Pons (tissue), 1 donor: ENCODE measurements around the gene RGL3.
A peak's percentile ranks its signal among the peaks of the same experiment; 100 is the strongest.
"Not testable (repeated sequence)": the region's sequence is repeated elsewhere in the genome, so short reads cannot be mapped to it uniquely, and the experiment has no call there.

Source experiments
- DNase-seq: peaks from one replicate; pipeline ENCODE4 v3.0.0-alpha.2; 2016; ENCODE audit warnings: low spot score

RGL3 gene

DNA sequence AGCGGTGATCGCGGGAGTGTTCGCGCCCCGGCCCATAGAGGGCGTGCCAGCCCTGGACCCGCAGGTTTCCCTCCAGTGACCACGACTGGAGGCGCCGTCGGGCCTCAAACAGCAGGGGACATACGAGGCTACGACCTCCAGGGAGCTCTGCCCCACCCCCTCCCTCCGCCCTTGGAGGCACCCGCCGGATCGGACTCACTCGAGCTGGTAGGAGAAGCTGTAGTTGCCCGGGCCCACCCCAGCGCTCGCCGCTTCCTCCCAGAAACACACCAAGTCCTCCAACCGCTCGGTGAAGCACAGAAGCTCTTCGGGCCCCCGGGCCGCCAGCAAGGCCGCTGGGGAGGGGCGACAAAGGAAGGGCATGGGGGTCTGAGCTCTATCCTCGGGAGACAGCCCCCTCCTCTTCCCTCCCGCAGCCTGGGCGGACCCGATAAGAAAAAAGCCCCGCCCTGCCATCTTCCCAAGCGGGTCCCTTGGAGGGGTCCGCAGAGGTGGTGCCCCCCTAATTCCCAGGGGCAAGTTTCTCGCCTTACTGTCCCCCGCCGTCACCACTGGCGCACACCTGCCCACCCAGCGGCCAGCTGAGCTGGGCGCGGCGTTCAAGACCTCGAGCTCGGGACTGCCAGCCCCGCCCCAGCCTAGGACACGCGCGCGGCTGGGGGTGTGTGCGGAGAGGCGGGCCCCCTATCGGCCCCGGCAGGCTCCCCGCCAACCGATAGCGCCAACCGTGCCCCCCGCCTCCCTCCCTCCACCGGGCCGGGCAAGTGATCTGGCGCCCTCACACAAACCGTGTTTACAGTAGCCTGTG is 36.0 kb downstream of the RGL3 start:
- no peak for DNase-seq

GRCh38 chr19:11380653-11381537 is 38.2 kb downstream of the RGL3 start:
- DNase-seq, result peak; percentile 97

GRCh38 chr19:11379857-11380350 is 39.2 kb downstream of the RGL3 start:
- no peak for DNase-seq

DNA sequence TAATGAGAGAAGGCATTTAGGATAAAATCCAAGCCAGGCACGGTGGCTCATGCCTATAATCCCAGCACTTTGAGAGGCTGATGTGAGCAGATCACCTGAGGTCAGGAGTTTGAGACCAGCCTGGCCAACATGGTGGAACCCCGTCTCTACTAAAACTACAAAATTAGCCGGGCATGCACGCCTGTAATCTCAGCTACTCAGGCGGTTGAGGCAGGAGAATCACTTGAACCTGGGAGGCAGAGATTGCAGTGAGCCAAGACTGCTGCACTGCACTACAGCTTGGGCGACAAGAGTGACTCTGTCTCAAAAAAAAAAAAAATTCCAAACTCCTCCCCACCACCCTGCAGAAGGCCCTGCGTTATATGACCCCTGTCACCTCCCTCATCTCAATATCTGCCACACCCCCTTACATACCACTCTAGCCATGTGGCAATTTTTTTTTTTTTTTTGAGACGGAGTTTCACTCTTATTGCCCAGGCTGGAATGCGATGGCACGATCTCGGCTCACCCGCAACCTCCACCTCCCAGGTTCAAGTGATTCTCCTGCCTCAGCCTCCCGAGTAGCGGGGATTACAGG is 39.8 kb downstream of the RGL3 start:
- not testable (repeated sequence) for DNase-seq

- DNase-seq, result no peak
These were observed 40.6 kb downstream of the RGL3 start for GRCh38 chr19:11378319-11379189.

- DNase-seq, result no peak
These were observed 41.4 kb downstream of the RGL3 start for GRCh38 chr19:11377756-11378155.

GRCh38 chr19:11377237-11377636 is 41.9 kb downstream of the RGL3 start:
- peak; percentile 69 for DNase-seq

DNA sequence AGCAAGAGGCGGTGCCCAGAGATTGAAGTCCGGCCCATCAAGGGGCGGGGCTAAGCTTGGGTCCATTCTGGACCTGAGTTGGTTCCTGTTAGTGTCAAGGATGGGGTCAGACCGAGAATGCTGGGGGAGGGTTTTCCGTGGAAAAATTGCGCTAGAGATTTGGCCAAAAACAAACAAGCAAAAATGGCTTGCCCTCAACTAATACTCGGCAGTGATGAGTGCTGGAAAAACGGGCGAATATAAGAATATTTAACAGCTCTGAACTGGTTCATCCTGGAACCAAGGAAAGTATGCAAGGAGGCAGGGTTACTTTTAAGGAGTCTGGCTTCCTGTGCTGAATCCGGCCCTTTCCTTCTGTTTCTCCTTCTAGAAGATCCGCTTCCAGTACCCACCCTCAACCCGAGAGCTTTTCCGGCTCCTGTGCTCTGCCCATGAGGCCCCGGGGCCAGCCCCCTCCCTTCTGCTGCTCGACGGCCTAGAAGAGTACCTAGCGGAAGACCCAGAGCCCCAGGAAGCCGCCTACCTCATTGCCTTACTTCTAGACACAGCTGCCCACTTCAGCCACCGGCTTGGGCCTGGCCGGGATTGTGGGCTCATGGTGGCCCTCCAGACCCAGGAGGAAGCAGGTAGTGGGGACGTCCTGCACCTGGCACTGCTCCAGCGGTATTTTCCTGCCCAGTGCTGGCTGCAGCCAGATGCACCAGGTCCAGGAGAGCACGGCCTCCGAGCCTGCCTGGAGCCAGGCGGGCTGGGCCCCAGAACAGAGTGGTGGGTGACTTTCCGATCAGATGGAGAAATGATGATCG is 43.8 kb downstream of the RGL3 start:
- DNase-seq, result no peak

DNA sequence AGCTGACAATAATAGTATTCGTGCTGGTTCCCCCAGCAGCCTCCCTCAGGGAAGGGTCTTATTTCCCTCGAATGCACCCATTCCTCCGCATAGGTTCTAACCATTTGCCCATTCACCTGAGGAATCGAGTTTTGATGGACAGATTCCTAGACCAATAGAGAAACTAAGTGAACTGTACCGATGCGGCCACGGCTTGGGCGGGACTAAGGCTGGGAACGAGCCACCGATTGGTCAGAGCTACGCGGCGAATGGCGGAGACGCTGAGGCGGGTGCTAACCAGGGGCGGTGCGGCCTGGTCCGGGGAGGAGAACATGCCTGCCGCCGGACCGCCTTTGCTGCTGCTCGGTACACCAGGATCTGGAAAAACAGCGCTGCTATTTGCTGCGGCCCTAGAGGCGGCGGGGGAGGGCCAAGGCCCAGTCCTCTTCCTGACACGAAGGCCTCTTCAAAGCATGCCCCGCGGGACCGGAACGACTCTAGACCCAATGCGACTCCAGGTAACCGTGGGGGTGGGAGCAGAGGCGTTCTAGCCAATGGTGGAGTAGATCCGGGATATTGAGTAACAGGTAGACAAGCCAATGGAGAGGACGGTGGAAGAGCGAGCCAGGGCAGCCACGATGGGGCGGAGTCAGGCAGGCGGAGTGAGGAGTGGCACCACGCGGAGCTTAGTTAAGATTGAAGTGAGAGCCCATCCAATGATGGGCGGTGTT is 44.5 kb downstream of the RGL3 start, which contains the start of gene SWSAP1:
Gene SWSAP1, plus strand, starts transcription at position 234 of the 710 bp plus-strand sequence. Its CDS starts 15 bp downstream, at position 249.
- peak; percentile 100 for DNase-seq

DNA sequence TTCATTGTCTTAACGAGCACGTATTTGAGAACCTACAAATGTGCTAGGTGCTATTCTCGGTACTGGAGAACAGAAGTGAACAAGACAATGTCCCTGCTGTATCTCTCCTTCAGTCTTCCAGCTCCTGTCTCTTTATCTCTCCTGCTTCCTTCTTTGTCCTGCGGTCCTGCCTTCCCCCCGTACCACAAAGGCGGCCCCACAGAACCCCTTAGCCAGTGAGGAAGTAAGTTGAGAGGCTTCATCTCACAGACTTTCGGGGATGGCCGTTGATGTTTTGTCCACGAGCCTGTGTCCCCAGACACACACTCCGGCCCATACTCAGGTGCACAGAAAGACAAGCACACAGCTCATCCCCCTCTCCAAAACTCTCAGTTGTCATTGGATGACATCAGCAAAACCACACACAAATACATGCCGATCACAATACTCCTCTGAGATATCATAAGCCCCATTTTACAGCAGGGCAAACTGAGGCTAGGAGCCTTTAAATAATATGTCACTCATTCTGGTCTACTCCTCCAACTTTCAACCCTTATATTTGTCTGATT is 45.2 kb downstream of the RGL3 start:
- DNase-seq, result no peak

- DNase-seq, result peak; percentile 60
These were observed 45.8 kb downstream of the RGL3 start for GRCh38 chr19:11373166-11373884.

GRCh38 chr19:11370744-11371143 is 48.4 kb downstream of the RGL3 start:
- DNase-seq, result no peak

DNA sequence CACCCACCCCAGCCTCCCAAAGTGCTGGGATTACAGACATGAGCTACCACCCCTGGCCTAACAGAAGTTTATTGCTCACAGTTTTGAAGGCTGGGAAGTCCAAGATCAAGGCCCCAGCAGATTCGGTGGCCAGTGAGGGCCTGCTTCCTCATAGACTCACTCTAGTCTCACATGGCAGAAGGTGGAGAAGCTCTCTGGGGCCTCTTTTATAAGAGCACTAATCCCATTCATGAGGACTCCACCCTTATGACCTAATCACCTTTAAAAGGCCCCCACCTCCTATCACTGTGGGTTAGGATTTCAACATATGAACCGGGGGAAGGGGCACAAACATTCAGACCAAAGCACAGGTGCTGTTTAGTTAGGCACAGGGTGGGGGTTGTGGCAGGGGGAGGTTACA is 51.6 kb downstream of the RGL3 start:
- no peak for DNase-seq

DNA sequence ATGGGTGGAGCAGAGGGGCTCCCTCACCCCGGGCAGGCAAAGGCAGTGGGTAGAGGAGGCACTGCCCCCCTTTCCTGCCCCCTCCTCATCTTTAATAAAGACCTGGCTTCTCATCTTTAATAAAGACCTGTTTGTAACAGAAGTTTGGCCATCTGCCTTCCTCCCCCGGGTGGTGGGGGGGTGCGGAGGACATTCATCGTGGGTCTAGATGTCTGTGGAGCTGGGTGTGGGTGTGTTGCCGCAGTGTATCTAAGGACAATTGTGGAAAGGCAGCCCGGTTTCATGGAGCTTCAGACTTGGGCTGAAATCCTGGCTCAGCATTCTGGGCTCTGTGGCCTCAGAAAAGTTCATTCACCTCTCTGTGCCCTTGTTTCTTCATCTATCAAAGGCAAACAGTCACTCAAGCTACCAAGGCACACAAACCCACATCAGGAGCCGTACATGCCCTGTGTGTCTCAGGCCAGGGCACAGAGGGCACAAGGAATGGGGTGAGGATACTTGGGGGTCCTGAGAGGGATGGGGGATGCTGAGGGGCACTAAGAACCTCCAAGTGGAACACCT is 53.5 kb downstream of the RGL3 start:
- no peak for DNase-seq

GRCh38 chr19:11364935-11365334 is 54.2 kb downstream of the RGL3 start:
- no peak for DNase-seq

DNA sequence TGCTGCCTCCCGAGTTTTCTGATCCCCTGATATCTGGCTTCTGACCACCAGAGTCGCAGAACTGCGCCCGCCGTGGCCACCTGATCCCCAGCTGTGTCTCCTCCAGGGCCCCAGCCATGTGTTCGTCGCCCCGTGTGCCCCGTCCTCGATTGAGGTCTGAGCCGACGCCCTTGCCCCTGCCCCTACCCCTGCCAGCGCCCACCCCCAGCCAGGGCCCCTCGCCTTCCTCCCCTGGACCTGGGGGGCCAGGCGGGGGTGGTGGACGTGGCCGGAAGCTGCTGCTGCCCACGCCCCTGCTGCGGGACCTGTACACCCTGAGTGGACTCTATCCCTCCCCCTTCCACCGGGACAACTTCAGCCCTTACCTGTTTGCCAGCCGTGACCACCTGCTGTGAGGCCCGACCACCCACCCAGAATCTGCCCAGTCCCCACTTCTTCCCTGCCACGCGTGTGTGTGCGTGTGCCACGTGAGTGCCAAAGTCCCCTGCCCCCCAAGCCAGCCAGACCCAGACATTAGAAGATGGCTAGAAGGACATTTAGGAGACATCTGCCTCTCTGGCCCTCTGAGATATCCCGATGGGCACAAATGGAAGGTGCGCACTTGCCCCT is 54.7 kb downstream of the RGL3 start:
- DNase-seq, result no peak

DNA sequence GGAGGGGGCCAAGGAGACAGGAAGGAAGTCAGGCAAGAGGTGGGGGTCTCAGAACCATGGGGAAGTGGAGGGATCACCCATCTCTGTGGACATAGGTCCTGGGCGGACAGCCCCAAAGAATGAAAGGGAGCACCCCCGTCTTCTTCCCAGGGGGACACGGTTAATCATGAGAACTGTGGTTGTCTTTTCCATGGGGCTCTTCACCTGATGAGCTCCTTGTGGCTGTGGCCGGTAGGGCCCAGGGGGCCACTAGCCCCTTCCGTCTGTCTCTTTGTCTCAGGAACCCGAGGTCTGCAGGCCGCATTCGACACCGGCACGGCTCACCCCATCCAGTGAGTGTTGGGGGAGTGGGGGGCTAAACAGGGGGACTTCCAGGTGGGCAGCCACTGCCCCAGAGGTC is 55.2 kb downstream of the RGL3 start:
- DNase-seq, result no peak
